NCI-H446 (cell line): ENCODE data around the gene DLGAP5.
A peak's percentile ranks its signal among the peaks of the same experiment; 100 is the strongest.

Experiments used
- DNase-seq, 2 experiments: peaks; one replicate each; lab custom pipeline; 2025; lab: John Stamatoyannopoulos, UW

The DLGAP5 gene

DNA sequence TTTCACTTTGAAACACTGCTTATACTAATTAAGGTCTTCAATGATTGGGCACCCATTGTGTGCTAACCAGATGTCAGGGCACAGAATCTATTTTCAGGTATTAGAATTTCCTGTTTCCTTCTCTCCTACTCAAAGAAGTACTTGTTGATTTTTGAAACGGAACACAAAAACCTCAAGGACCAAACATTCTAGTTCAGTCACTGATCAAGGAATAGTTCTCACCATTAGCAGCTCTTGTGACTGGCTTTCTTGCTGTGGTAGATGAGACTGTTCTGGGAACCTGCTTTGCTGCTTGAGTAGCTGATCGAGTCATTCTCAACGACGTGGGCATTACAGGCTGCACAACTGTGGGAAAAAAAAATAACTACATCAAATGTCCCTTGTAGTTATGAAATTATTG, 11.0 kb downstream of the DLGAP5 start:
- DNase-seq = no peak

DNA sequence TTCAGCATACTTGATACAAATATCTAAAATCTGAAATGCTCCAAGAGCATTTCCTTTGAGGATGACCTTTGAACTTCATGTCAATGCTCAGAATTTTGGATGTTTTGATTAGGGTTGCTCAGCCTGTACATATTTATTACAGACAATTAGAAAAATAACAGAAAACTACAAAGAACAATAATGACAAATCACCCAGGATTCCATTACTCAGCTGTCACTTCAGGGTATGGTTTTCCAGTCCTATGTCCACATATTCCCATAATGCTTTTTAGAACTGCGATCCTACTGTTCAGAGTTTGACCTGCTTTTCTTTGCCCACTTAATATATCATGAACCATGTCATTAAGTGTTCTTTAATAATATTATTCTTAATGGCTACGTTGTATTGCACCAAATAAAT, 11.4 kb downstream of the DLGAP5 start:
- DNase-seq = no peak

DNA sequence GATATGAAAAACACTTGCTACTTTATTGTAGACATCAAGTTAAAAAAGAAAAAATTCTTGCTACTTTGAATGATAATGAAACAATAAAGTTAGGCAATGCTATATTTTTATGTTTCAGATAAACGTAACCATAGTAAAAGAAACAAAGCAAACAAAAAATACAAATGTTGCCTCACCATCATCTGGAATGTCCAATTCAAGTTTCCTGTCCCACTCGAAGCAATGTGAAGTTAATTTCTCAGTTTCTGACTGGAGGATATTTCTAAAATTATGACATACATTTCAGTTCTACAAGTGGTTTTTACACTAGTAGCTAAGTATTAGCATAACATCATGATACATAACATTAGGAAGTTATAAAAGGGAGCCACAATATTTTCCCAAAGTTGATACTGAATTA, 20.9 kb downstream of the DLGAP5 start:
- DNase-seq = no peak

DNA sequence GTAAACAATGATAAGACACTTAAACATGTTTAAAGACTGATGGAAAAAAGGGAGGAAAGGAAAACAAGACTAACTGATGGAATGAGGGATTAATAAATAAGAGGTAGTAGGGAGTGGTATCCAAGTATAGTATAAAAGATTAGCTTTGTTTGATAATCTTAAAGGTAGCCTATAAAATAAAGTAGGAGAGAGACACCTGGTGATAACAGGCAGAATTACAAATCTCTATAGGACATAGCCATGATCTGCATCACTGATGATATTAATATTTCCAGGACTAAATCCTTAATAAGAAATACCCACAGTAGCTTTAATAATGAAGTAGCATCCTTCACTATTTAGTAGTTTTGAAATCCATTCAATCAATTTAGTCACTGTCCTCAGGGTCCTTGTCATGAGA, 30.4 kb downstream of the DLGAP5 start:
- DNase-seq = peak in 1 of 2 experiments; percentile 1

DNA sequence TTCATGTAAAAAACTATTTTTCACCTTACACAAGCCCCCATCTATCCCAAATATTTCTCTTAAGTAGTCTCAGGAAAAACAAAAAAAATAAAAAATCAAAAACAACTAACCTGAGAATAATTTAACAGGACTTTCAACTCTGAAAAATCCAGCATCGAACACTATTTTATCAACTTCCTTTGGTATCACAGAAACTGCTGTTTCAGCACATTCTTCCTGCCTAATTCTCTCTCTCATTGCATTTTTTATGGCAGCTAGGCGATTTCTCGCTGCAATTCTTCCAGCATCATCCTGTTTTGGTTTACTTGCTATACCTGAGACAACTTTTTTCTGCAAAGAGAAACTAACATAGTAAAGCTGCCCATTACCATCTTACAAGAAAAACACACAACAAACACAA, 33.0 kb downstream of the DLGAP5 start:
- no peak for DNase-seq

DNA sequence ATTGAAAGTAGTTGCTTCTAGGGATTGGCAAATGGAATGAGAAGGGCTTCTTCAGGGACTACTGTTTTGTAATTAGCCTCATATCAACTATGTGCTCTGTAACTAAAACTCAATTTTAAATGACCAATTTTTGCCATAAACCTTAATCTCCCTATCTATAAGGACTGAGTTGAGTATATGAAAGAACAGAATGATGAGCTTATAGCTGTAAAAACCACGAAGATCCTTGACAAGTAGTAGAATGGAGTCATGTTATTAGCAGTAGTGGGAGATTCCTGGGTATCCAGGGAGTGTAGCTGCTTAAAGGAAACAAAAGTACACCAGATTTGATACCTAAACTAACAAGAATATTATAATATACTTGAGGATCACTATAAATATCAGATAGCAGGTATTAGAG, 34.3 kb downstream of the DLGAP5 start:
- no peak for DNase-seq

- no peak for DNase-seq
Observed at GRCh38 chr14:55153951-55154350, 37.4 kb downstream of the DLGAP5 start.

DNA sequence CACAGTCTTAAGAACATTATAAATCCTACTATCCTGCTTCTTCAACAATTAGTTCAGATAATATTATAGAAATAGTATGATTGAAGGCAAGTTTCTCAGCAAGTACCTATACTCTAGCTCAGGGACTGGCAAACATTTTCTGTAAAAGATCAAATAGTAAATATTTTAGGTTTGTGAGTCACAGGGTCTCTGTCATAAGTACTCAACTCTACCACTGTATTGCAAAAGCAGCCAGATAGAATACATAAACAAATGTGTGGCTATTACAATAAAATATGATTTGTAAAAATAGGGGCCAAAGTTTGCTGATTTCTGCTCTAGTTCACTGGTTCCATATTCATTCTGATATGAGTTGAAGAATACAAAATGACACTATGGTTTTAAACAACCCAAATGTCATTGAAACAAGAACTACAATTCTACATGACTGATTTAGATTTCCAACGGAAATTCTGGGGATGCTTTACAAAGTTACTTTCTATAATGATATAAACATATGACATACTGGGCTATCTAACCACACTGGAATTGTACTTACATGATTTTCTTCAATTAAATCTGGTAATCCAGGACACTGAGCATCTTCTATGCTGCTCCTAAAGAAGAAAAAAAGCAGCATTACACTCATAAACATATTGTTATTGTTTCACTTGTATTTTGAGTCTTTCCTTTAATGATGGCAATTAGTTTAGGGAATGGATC, 39.2 kb downstream of the DLGAP5 start:
- no peak for DNase-seq

DNA sequence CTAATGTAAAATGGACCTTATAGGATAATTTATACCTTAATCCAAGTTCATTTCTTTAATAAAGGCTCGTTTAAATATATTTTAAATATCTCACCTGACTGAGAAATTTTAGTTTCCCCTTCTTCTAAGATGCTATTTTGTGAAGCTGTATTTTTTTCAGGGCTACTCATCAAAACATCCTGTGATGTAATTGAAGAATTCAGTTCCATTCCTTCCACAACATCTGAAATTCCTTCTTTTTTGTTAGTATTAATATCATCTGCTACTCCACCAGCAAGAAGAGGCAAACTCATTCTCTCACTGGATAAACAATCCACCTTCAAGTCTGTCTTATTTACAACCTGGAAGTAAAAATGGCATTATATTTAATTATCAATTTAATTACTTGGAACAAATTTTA, 39.8 kb downstream of the DLGAP5 start:
- DNase-seq = no peak

DNA sequence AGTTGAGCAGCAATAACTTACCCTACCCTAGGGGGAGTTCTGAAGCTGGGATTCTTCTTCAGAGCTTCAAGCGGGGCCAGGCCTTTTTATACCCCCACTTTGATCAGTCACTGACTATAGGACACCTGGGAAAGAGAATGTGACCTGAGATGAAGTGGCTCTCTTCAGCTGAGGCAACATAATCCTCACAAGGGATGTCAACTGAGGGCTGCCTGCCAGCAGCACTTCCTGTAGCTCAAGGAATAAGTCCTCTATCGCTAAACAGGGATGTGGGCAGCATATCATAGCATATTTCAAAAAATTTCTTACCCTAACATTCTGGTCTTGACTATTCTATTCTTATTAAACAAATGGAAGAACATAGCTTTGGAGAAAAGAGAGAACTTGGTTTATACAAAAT, 45.0 kb downstream of the DLGAP5 start:
- no peak for DNase-seq

GRCh38 chr14:55142466-55142865, 48.9 kb downstream of the DLGAP5 start:
- DNase-seq = no peak

GRCh38 chr14:55141825-55142224, 49.6 kb downstream of the DLGAP5 start:
- DNase-seq = no peak

DNA sequence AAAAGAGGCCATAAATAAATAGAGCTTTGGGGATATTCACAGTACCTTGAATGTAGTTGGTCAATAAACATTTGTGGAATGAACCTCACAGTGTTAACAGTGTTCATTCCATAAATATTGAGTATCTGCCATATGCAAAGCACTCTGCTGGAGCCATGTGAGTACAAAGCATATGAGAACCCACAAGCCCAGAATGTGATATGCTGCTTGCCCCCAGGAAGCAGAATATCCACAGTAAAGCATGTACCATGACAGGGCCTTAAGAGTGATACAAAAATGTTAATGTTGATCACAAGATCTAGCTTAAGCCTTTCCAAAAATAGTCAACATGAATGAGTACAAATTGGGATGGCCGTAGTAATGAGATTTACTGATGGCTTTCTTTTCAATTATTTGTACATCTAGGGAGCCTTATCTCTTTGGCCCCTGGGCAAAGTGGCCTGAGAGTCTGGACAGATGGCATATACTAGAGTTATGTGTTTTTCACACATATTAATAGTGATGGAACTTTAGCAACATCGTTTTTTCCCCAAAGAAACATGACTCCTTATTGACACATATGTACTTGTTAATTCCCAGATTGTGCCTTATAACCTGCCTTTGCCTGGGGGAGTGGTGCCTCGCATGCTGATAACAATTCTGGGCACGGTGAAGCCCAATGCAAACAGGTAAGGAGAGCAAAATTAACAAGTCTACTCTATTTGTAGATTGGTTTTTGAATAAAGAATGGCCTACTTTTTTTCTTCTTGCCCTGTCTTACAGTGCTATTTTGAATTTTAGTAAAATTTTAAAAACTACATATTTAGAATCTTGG, 51.5 kb downstream of the DLGAP5 start:
- DNase-seq = no peak

- no peak for DNase-seq
Observed at GRCh38 chr14:55139141-55139540, 52.2 kb downstream of the DLGAP5 start.

DNA sequence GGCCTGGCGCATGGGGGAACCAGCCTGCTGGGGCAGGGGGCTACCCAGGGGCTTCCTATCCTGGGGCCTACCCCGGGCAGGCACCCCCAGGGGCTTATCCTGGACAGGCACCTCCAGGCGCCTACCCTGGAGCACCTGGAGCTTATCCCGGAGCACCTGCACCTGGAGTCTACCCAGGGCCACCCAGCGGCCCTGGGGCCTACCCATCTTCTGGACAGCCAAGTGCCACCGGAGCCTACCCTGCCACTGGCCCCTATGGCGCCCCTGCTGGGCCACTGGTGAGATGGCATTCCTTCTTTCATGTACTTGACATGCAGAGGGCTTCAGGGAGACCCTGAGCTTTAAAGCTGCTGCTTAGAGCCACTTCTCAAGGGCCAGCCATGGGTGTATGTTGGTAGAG, 53.3 kb downstream of the DLGAP5 start:
- no peak for DNase-seq

- DNase-seq = no peak
Observed at GRCh38 chr14:55136885-55137786, 54.2 kb downstream of the DLGAP5 start.

DNA sequence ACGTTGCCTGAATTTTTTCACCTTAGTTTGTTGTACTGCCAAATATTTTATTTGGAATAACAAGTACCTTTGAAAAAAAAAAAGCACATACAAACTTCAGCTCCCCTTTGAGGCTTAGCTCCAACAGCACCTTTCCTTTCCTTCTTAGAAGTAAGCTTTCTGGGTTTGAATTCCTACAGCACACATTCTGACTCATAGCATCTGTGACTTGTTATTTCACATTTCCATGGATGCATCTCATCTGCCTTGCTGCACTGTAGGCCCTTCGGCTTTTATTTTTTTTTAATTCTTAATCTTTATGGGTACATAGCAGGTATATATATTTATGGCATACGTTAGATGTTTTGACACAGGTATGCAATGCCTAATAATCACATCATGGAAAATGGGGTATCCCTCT, 55.1 kb downstream of the DLGAP5 start:
- DNase-seq = no peak

DNA sequence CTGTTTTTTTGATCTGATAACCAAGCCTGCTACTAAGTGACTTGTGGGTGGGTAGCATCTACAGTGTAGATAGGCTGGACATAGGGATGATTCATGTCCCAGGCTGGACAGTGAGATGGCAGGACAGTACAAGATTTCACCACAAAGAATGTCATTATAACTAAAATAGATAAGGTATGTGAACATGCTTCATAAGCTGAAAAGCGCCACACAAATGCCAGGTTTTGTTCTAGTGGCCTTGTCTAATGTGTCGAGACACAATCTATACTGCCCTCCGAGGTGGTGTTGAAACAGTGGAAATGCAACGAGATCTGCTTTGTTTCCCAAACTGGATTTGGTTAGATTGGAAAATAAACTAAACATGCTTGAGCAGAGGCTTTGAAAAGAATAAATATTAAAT, 58.0 kb downstream of the DLGAP5 start:
- DNase-seq = no peak

DNA sequence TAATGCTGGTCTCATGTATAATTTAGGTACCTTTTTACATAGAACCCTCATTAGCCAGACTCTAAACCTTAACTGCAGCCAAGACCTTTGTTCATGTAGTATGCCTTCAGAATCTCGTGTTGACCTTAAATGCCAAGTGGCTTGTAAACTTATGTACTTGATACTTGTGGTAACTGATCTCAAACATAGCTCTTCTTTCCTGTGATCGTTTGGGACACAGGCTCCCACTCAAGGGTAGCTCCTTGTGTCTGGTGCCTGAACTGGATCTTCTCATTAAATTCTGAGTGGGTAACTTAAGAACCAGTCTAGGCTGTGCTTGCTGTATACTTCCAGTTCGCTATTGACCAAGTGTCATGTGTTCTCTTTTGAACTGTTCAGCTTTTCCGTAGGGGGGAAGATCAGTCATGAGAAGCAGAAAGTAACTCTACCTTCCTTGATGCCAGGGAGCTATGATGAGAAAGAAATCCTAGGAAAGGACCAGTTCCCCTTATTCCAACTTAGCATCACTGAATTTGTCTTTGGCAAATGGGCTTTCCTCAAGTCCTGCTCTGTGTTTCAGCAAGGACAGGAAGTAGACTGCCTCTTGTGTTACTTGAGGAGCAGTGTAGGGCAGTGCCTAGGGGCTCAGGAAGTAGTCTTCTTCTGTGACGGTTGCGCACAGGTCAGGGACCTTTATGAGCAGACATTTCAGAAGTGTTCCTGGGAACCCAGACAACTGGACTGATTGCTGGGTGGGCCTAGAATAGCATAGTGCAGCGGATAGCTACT, 59.8 kb downstream of the DLGAP5 start:
- DNase-seq = no peak

DNA sequence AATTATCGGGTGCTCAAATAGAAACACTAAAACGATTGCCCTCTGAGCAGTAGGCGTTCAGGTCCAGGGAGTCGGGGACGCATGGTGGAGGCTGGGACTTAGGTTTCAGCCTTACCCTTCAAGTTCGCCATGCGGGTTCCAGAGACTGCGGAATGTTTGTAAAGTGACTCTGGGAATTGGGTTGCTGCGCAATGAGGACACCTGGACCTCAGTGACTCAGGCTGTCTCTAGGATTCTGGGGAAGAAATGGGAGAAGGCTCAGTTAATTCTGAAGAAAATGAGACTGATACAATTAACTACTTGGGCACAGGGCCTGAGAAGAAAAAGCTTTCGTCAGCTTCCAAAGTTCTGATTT, 61.2 kb downstream of the DLGAP5 start:
- no peak for DNase-seq

DNA sequence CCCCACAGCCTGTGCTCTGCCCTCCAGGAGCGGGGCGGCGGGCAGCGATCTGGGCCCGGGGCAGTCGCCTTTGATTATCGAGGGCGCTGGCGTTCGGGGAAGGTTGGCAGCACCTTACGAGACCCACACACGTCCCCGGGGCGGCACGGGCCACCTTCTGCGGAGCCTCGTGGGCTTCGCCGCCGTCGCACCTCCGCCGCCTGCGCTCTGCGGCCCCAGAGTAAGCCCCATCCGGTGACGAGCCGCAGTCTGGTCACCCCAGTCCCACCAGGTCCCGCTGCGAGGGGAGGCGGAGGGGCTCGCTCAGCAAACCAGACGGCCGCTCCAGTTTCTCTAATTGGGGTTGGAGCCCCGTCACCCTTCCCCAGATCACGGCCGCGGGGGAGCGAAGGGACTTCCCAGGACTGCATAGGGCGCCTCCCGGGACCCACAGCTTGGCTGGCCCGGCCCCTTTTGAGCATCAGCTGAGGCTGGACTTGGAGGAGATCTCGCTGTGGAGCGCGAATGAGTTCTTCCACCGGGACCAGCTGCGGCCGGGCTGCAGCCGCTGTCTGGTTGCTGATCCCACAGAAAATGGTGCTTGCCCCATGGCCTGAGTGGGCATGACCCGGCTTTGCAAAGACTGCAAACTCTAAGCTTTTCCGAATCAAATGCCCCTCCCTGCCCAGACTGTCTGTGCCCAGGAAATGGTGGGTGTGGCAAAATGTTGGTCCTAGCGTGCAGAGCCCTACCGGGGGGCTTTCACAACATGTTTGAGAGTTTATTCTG, 61.8 kb downstream of the DLGAP5 start:
- no peak for DNase-seq
